H1 (cell line): ENCODE results near the gene SLC12A2. TPM values are rescaled to one million over a fixed set of nuclear protein-coding genes. Genes with fewer than 3 reads are reported as not detected.

ENCODE experiments used
- CTCF ChIA-PET: fragments of 300-600 bp; sonication (Branson Sonifier 250); formaldehyde crosslinking; loops from one replicate; lab custom pipeline; 2021; ENCODE audit not compliant: partially characterized antibody; lab: Charles Lee
- POLR2A ChIA-PET: fragments of 300-600 bp; sonication (Branson Sonifier 250); formaldehyde crosslinking; loops from one replicate; lab custom pipeline; 2021; ENCODE audit warnings: inconsistent platforms; ENCODE audit not compliant: partially characterized antibody; lab: Charles Lee
- DNase-seq, 2 experiments: peaks; one replicate each; pipeline versions ENCODE4 v3.0.0 to v3.0.0-alpha.2; 2010 to 2022; ENCODE audit warnings: low spot score in 2 of 2, low read depth in 1 of 2, mixed read lengths in 1 of 2
- FAIRE-seq: peaks from 2 replicates; lab custom pipeline; 2011; peaks lifted over from hg19 to GRCh38; lab: Jason Lieb, UNC
- H2AFZ ChIP-seq: 2 replicates; pipeline ENCODE4 v1.8.1; 2012; ENCODE audit warnings: low read length, inconsistent platforms
- H2AK5ac ChIP-seq: 2 replicates; pipeline ENCODE4 v1.6.1; 2013; ENCODE audit warnings: low read depth, low read length
- H2BK120ac ChIP-seq: replicated peaks from 2 replicates; pipeline ENCODE3; 2013; ENCODE audit warnings: low read depth, low read length, inconsistent platforms
- H2BK12ac ChIP-seq: 2 replicates; pipeline ENCODE4 v1.6.1; 2013; ENCODE audit warnings: low read depth, low read length
- H2BK15ac ChIP-seq: 2 replicates; pipeline ENCODE4 v1.6.1; 2013; ENCODE audit warnings: low read length
- H2BK20ac ChIP-seq: 2 replicates; pipeline ENCODE4 v1.6.1; 2013; ENCODE audit warnings: low read length
- H2BK5ac ChIP-seq: 2 replicates; pipeline ENCODE4 v1.6.1; 2013; ENCODE audit warnings: low read depth, low read length
- H3K14ac ChIP-seq: 2 replicates; pipeline ENCODE4 v1.6.1; 2013; ENCODE audit warnings: inconsistent platforms; ENCODE audit not compliant: insufficient read length
- H3K18ac ChIP-seq: 2 replicates; pipeline ENCODE4 v1.6.1; 2013; ENCODE audit warnings: low read length; ENCODE audit errors: extremely low read depth
- H3K23ac ChIP-seq: 2 replicates; pipeline ENCODE4 v1.6.1; 2013; ENCODE audit warnings: inconsistent platforms; ENCODE audit not compliant: insufficient read length
- H3K23me2 ChIP-seq: 2 replicates; pipeline ENCODE4 v1.6.1; 2013; ENCODE audit warnings: low read depth, low read length
- H3K27ac ChIP-seq: 2 replicates; pipeline ENCODE4 v1.6.1; 2011; ENCODE audit warnings: low read depth, low read length, inconsistent platforms
- H3K27me3 ChIP-seq, 4 experiments: replicated peaks in 1 of 4; 1 replicate in 1 of 4; 2 replicates in 3 of 4; pipeline versions ENCODE4 v1.6.1 to v1.8.1; 2011 to 2013; ENCODE audit warnings: low read length in 3 of 4, mild to moderate bottlenecking in 3 of 4, inconsistent platforms in 2 of 4, mixed read lengths in 2 of 4, moderate library complexity in 1 of 4; ENCODE audit not compliant: control insufficient read depth in 3 of 4, insufficient read depth in 3 of 4; ENCODE audit errors: extremely low read depth in 1 of 4
- H3K36me3 ChIP-seq, 4 experiments: 2 replicates each; pipeline versions ENCODE4 v1.6.1 to v1.8.1; 2011 to 2013; ENCODE audit warnings: mild to moderate bottlenecking in 4 of 4, low read length in 3 of 4, moderate library complexity in 2 of 4, control low read depth in 1 of 4, inconsistent platforms in 1 of 4; ENCODE audit not compliant: insufficient read depth in 4 of 4, control insufficient read depth in 2 of 4
- H3K4ac ChIP-seq: replicated peaks from 2 replicates; pipeline ENCODE3; 2013; ENCODE audit warnings: low read length, low read depth, mixed read lengths, inconsistent platforms; ENCODE audit not compliant: insufficient read length
- H3K4me1 ChIP-seq, 4 experiments: replicated peaks in 1 of 4; 1 replicate in 1 of 4; 2 replicates in 3 of 4; pipeline versions ENCODE4 v1.6.1 to v1.8.1; 2011 to 2013; ENCODE audit warnings: low read length in 3 of 4, inconsistent platforms in 2 of 4, mixed read lengths in 1 of 4; ENCODE audit not compliant: insufficient read depth in 4 of 4, control insufficient read depth in 3 of 4
- H3K4me2 ChIP-seq, 2 experiments: 2 replicates each; pipeline versions ENCODE4 v1.6.1 to v1.8.1; 2011 to 2013; ENCODE audit warnings: low read depth in 2 of 2, low read length in 2 of 2, control low read depth in 1 of 2, inconsistent platforms in 1 of 2, mild to moderate bottlenecking in 1 of 2; ENCODE audit not compliant: insufficient read depth in 1 of 2
- H3K4me3 ChIP-seq, 4 experiments: fragments of 200-600, 300-600 bp in 1 of 4; sonication (generic), shearing (Covaris generic), sonication (Bioruptor Twin) in 1 of 4; 2 replicates each; pipeline versions ENCODE4 v1.5.1 to v1.8.1; 2011 to 2016; ENCODE audit warnings: low read length in 4 of 4, low read depth in 3 of 4, control low read depth in 2 of 4, inconsistent platforms in 2 of 4, mild to moderate bottlenecking in 2 of 4, mixed read lengths in 1 of 4, moderate library complexity in 1 of 4; ENCODE audit not compliant: insufficient read depth in 2 of 4; ENCODE audit errors: extremely low read depth in 1 of 4
- H3K56ac ChIP-seq: replicated peaks from 2 replicates; pipeline ENCODE3; 2013; ENCODE audit warnings: low read depth, mild to moderate bottlenecking, mixed read lengths, low read length, inconsistent platforms; ENCODE audit not compliant: insufficient read length
- H3K79me1 ChIP-seq: 2 replicates; pipeline ENCODE4 v1.6.1; 2013; ENCODE audit warnings: low read depth, low read length, control low read depth
- H3K79me2 ChIP-seq, 2 experiments: 2 replicates each; pipeline versions ENCODE4 v1.6.1 to v1.8.1; 2012 to 2013; ENCODE audit warnings: low read length in 2 of 2, mild to moderate bottlenecking in 2 of 2, inconsistent platforms in 1 of 2; ENCODE audit not compliant: insufficient read depth in 2 of 2, control insufficient read depth in 1 of 2
- H3K9ac ChIP-seq, 4 experiments: replicated peaks in 1 of 4; 1 replicate in 1 of 4; 2 replicates in 3 of 4; pipeline versions ENCODE4 v1.6.1 to v1.8.1; 2011 to 2013; ENCODE audit warnings: low read depth in 3 of 4, low read length in 3 of 4, control low read depth in 2 of 4, mild to moderate bottlenecking in 2 of 4, moderate library complexity in 2 of 4, inconsistent platforms in 1 of 4; ENCODE audit errors: extremely low read depth in 1 of 4
- H3K9me3 ChIP-seq, 2 experiments: 2 replicates each; pipeline versions ENCODE4 v1.6.1 to v1.8.1; 2012 to 2013; ENCODE audit warnings: mild to moderate bottlenecking in 2 of 2, moderate library complexity in 2 of 2, control low read depth in 1 of 2, inconsistent platforms in 1 of 2, low read depth in 1 of 2, low read length in 1 of 2, mixed read lengths in 1 of 2; ENCODE audit not compliant: insufficient read depth in 2 of 2
- H4K20me1 ChIP-seq, 2 experiments: replicated peaks in 1 of 2; 2 replicates each; pipeline versions ENCODE3 to v1.8.1; 2011 to 2013; ENCODE audit warnings: inconsistent platforms in 2 of 2, low read length in 2 of 2, mild to moderate bottlenecking in 1 of 2; ENCODE audit not compliant: insufficient read depth in 2 of 2, control insufficient read depth in 1 of 2
- H4K5ac ChIP-seq: 2 replicates; pipeline ENCODE4 v1.6.1; 2013; ENCODE audit warnings: low read length, low read depth, mixed read lengths, inconsistent platforms; ENCODE audit not compliant: insufficient read length
- H4K8ac ChIP-seq: 2 replicates; pipeline ENCODE4 v1.8.0; 2013; ENCODE audit warnings: mild to moderate bottlenecking, moderate library complexity, low read length, inconsistent platforms; ENCODE audit not compliant: insufficient read depth; ENCODE audit errors: extremely low read depth
- H4K91ac ChIP-seq: replicated peaks from 2 replicates; pipeline ENCODE3; 2013; ENCODE audit warnings: low read length, mixed read lengths, inconsistent platforms; ENCODE audit not compliant: insufficient read length
- BRCA1 ChIP-seq: IDR thresholded peaks from 2 replicates; pipeline ENCODE4 v1.6.1; 2012; ENCODE audit warnings: low read depth, low read length, improper control_type of control experiment
- CBX5 ChIP-seq: fragments of 300-800, 300-1000 bp; sonication (generic); IDR thresholded peaks from 2 replicates; pipeline ENCODE4 v1.7.1; 2016; ENCODE audit warnings: antibody characterized with exemption, low read length, low read depth
- GTF2F1 ChIP-seq: IDR thresholded peaks from 2 replicates; pipeline ENCODE4 v1.6.1; 2012; ENCODE audit warnings: low read depth, low read length, improper control_type of control experiment, borderline replicate concordance
- KDM4A ChIP-seq: IDR thresholded peaks from one replicate; pipeline ENCODE4 v1.7.1; 2012; ENCODE audit warnings: low read depth, mild to moderate bottlenecking, moderate library complexity, low read length, inconsistent platforms; ENCODE audit not compliant: severe bottlenecking
- POLR2AphosphoS5 ChIP-seq: IDR thresholded peaks from 2 replicates; pipeline ENCODE4 v1.6.1; 2011; ENCODE audit warnings: low read depth, low read length
- RBBP5 ChIP-seq: IDR thresholded peaks from 2 replicates; pipeline ENCODE4 v1.7.1; 2012; ENCODE audit warnings: low read depth, mild to moderate bottlenecking, inconsistent platforms, low read length, moderate library complexity, borderline replicate concordance
- RNF2 ChIP-seq: fragments of 200-900, 300-1000 bp; sonication (generic); IDR thresholded peaks from 2 replicates; pipeline ENCODE4 v1.7.1; 2016; ENCODE audit warnings: borderline replicate concordance, low read depth, mild to moderate bottlenecking, antibody characterized with exemption, low read length; ENCODE audit not compliant: poor library complexity, severe bottlenecking; ENCODE audit errors: missing control alignments
- WGBS, 2 experiments: shearing (Covaris generic) in 1 of 2; methylation state at CpG; one replicate each; pipeline versions ENCODE4 v1.1.6 to v1.1.7; 2013 to 2015; ENCODE audit warnings: low lambda C conversion rate in 2 of 2, mixed read lengths in 2 of 2, inconsistent platforms in 1 of 2, low coverage in 1 of 2, missing lambda C conversion rate in 1 of 2; ENCODE audit not compliant: insufficient replicate concordance in 2 of 2, insufficient coverage in 1 of 2, insufficient read length in 1 of 2; ENCODE audit errors: extremely low coverage in 1 of 2, missing lambda C conversion rate in 1 of 2; 5-methylcytosine and 5-hydroxymethylcytosine counted together
- polyA plus RNA-seq, 7 experiments: library from polyadenylated mRNA; depleted of rRNA in 3 of 7; stranded (reverse) in 5 of 7; unstranded in 2 of 7; fragments of >200 nt in 5 of 7; fragments of 200-250 nt in 2 of 7; gene quantifications; 1 replicate in 5 of 7; 2 replicates in 1 of 7; 4 replicates in 1 of 7; pipeline versions ENCODE4 v1.2.1 to v1.2.3, GENCODE V29; 2011 to 2013; ENCODE audit warnings: missing spikeins in 2 of 7, mixed read lengths in 2 of 7
- total RNA-seq: library from RNA; stranded (reverse); fragmentation: NEBNext Ultra II Directional; extraction: Animal tissue kit (Norgen Biotek cat#: 25700); gene quantifications from 2 replicates; pipeline ENCODE4 v1.2.1, GENCODE V29; 2021

The SLC12A2 gene
- total and polyA plus RNA-seq, 2 of the 8 experiments (the other 6 are each of a cell fraction or from before 2014, with no cell fraction given), result 2.6 to 16.2 TPM

DNA sequence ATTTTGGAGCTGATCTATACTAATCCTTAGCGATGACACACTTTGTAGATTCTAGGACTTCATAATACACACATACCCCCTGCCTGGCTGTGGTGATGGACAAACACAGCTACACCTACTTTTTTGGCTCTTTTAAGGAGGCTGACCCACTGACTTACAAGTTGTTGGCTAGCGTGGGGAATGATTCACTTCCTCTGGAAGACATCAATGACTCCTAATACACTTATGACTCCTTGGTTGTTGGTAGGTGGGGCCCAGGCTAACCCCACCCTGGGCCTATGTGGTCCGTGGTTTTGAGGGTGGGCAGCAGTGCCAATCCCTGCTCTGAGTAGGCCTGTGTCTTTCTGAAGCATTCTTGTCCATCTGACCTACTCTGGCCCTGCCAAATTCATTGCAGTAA, 144.4 kb downstream of the SLC12A2 start:
- Histone ChIP-seq H3K4ac (no peak overlapping the region), H3K36me3 (no peaks in the 10 kb centered on the region), H2BK20ac (no peak overlapping the region), H2BK120ac (no peak overlapping the region), H4K5ac (no peak overlapping the region), H4K20me1 (no peaks in the 10 kb centered on the region), H2BK15ac (no peak overlapping the region), H4K8ac (no peak overlapping the region), H3K79me1 (no peaks in the 10 kb centered on the region), H3K4me1 (no peaks in the 10 kb centered on the region), H3K9ac (no peak overlapping the region), H4K91ac (no peak overlapping the region), H3K79me2 (no peaks in the 10 kb centered on the region), H2AK5ac (no peak overlapping the region), H3K27ac (no peak overlapping the region), H3K27me3 (no peaks in the 10 kb centered on the region), H2BK5ac (no peak overlapping the region), H3K9me3 (no peaks in the 10 kb centered on the region), H3K4me3 (no peak overlapping the region), H2BK12ac (no peak overlapping the region), H3K23me2 (no peaks in the 10 kb centered on the region), H3K56ac (no peak overlapping the region), H3K18ac (no peak overlapping the region), H3K14ac (no peak overlapping the region), H2AFZ (no peak overlapping the region), H3K23ac (no peak overlapping the region), H3K4me2 (no peak overlapping the region)
- DNase-seq (no peak), FAIRE-seq (no peak)
- 93% methylated on average over 3 of the region's 3 CpGs; no CpG with 5 or more reads in 1 of the 2 experiments for WGBS, 2 experiments
- CTCF ChIA-PET, result interaction anchor here (0.6 to 1.0 kb wide), 3 partner anchors 413 to 907 kb away, joined by 3 to 4 read pairs (median 3); no protein-coding TSS in a partner anchor
- TF ChIP-seq RNF2, result no peak
- TF ChIP-seq GTF2F1, result no peak
- TF ChIP-seq CBX5, result no peak
- TF ChIP-seq KDM4A, result no peak
- TF ChIP-seq RBBP5, result no peak
- TF ChIP-seq POLR2AphosphoS5, result no peak
- TF ChIP-seq BRCA1, result no peak
- POLR2A ChIA-PET, result no interaction called here
